ENCODE results near the gene TCTN1.
A peak's percentile ranks its signal among the peaks of the same experiment; 100 is the strongest.

The TCTN1 gene

DNA sequence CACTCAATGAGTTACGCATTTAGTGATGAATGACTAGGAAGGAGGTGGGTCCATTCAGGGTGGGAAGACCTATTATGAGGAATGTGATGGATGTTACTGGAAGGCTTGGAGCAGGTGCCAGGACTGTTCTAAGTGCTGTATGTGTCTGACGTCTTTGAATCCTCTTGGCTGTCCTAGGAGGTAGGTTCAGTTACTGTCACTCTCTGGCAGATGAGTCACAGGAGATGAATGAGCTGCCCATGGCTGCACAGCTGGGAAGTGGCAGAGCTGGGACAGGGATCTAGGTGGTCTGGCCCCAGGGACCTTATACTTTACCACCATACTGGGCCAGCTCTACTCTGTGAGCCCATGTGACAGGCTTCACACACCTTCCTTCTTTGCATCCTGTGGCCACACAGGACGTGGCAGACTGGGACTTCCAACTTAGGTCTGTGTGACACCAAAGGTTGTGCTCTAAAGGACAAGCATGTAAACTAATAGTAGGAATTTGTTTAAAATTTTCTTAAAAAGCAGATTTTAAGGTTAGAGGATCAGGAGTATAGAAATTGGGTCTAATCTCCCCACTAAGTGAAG is 24.0 kb downstream of the TCTN1 start:
- Mint-ChIP-seq H3K36me3 (ENCODE audit: low read depth) (peaks cover 27% of the 10 kb centered on the region), H3K27ac (no peak overlapping the region), H3K4me1 (peaks cover 18% of the 10 kb centered on the region), H3K27me3 (ENCODE audit: low read depth, poor library complexity) (no peaks in the 10 kb centered on the region), H3K9me3 (no peaks in the 10 kb centered on the region), H3K4me3 (no peak overlapping the region)
- no peak for DNase-seq
- TF ChIP-seq, protein P1, sequence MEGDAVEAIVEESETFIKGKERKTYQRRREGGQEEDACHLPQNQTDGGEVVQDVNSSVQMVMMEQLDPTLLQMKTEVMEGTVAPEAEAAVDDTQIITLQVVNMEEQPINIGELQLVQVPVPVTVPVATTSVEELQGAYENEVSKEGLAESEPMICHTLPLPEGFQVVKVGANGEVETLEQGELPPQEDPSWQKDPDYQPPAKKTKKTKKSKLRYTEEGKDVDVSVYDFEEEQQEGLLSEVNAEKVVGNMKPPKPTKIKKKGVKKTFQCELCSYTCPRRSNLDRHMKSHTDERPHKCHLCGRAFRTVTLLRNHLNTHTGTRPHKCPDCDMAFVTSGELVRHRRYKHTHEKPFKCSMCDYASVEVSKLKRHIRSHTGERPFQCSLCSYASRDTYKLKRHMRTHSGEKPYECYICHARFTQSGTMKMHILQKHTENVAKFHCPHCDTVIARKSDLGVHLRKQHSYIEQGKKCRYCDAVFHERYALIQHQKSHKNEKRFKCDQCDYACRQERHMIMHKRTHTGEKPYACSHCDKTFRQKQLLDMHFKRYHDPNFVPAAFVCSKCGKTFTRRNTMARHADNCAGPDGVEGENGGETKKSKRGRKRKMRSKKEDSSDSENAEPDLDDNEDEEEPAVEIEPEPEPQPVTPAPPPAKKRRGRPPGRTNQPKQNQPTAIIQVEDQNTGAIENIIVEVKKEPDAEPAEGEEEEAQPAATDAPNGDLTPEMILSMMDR (IDR thresholded peaks at IDR 0.05) = no peak

DNA sequence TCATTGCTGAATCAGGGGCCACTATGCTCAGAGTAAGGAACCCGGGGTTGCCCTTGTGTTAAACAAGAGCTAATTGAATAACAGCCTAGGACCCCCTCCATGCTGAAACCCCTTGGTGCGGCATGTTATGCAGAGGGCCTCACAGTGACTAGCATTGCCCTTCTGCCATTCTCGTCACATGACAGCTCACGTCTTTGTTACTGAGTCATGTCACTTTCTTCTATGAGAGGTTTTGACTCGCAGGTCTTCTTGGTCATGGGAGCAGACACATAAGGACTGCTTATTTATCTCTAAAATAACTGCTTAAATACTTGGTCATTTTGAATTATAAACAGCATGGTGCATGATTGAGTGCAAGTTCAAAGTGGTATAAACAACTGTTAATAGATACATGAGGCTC is 24.9 kb downstream of the TCTN1 start:
- peaks cover 32% of the 10 kb centered on the region for H3K36me3 Mint-ChIP-seq (ENCODE audit: low read depth)
- no peak overlapping the region for H3K4me3 Mint-ChIP-seq
- H3K9me3 Mint-ChIP-seq = no peaks in the 10 kb centered on the region
- peaks cover 3% of the 10 kb centered on the region for H3K27me3 Mint-ChIP-seq (ENCODE audit: low read depth, poor library complexity)
- TF ChIP-seq, protein P1 (IDR thresholded peaks at IDR 0.05) = no peak
- no peak overlapping the region for H3K27ac Mint-ChIP-seq
- no peak for DNase-seq
- peaks cover 18% of the 10 kb centered on the region for H3K4me1 Mint-ChIP-seq

DNA sequence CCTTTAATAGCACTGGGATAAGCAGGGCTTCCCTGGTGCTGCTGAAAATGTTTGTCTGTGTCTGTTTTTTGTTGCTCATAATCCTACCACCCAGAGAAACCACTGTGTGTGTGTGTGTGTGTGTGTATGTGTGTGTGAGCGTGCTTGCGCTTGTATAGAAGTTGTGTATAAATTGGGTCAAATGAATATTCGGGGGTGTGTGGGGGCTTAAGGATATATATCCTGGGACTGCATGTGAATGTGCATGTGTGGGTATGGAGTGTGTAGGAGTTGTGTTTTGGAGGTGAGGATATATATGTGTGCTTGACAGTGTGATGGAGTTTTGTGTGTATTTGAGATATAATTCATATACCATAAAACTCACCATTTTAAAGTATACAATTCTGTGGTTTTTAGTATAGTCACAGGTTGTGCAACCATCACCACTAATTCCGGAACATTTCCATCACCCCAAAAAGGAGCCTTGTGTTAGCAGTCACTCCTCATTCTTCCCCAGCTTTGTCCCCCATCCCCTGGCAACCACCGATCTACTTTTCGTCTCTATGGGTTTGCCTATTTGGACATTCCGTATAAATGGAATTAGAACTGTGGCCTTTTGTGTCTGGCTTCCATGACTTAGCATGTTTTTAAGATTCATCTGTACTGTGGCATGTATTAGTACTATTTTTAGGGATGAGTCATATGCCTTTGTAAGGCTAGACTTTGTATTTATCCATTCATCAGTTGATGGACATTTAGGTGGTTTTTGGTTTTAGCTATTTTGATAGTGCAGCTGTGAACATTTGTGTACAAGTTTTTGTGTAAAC is 25.6 kb downstream of the TCTN1 start:
- Mint-ChIP-seq H3K36me3 (ENCODE audit: low read depth) (peaks cover 35% of the 10 kb centered on the region), H3K9me3 (no peaks in the 10 kb centered on the region), H3K4me3 (no peak overlapping the region), H3K27me3 (ENCODE audit: low read depth, poor library complexity) (peaks cover 3% of the 10 kb centered on the region), H3K27ac (no peak overlapping the region), H3K4me1 (peaks cover 18% of the 10 kb centered on the region)
- TF ChIP-seq, protein P1 (IDR thresholded peaks at IDR 0.05) = no peak
- DNase-seq = no peak

GRCh38 chr12:110640275-110641025 is 26.5 kb downstream of the TCTN1 start:
- Mint-ChIP-seq H3K4me3 (no peak overlapping the region), H3K36me3 (ENCODE audit: low read depth) (peaks cover 45% of the 10 kb centered on the region), H3K27ac (no peak overlapping the region), H3K4me1 (peaks cover 18% of the 10 kb centered on the region), H3K9me3 (no peaks in the 10 kb centered on the region), H3K27me3 (ENCODE audit: low read depth, poor library complexity) (peaks cover 3% of the 10 kb centered on the region)
- no peak for DNase-seq
- TF ChIP-seq, protein P1 (IDR thresholded peaks at IDR 0.05) = no peak

- DNase-seq = peak; percentile 38
- no peak overlapping the region for H3K4me3 Mint-ChIP-seq
- TF ChIP-seq, protein P1 (IDR thresholded peaks at IDR 0.05) = no peak
- peaks cover 3% of the 10 kb centered on the region for H3K27me3 Mint-ChIP-seq (ENCODE audit: low read depth, poor library complexity)
- peaks cover 38% of the 10 kb centered on the region for H3K36me3 Mint-ChIP-seq (ENCODE audit: low read depth)
- no peak overlapping the region for H3K27ac Mint-ChIP-seq
- H3K4me1 Mint-ChIP-seq = peaks cover 18% of the 10 kb centered on the region
- H3K9me3 Mint-ChIP-seq = no peaks in the 10 kb centered on the region
These were observed 27.6 kb downstream of the TCTN1 start for GRCh38 chr12:110641521-110641920.
